GM18507 (cell line): ENCODE results near the gene REPIN1.
A peak's percentile ranks its signal among the peaks of the same experiment; 100 is the strongest.

ENCODE experiments used
- DNase-seq: peaks from one replicate; pipeline ENCODE4 v3.0.0; 2011; ENCODE audit warnings: low read depth; ENCODE audit not compliant: insufficient read length; ENCODE audit errors: extremely low spot score
- FAIRE-seq: peaks from 2 replicates; lab custom pipeline; 2011; peaks lifted over from hg19 to GRCh38; lab: Jason Lieb, UNC

Gene REPIN1

DNA sequence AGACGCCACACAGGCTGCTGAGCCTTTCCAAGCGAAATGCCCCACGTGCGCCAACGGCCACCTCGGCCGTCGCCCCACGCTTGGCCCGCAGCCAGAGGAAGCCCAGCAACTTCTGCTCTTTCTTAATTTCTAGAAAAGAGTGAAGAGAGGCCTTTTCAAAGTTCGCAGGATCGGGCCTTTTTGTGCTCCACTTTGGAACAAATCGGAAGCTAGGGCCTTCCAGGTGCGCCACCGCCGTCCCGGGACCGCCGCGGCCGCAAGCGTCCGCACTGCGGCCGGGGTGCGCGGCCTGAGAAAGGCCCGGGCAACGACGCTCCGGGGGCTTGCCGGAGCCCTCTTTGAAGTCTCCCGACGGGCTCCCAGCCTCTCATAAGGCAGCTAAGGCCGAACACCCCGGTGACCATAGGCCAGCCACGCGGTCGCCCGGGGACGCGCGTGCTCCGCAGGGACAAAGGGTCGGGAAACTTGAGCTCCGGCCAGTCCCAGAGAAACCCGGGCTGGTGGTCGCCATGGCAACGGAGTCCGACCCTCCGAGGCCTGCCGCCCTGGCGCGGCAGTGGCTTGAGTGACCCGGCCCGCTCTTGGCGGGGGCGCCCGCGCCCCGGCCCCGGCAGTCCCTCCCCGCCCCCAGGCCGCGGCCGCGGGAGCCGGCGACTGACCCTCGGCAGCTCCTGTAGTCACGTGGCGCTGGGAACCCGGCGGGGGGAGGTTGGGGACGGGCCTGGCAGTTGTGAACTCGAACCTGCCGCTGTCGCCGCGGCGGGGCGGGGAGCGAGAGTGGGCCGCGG, at the start of gene REPIN1:
Gene REPIN1 (plus strand): TSS at position 727 of the 788 bp plus-strand sequence. CDS start 890 bp downstream, outside the sequence.
- FAIRE-seq, result peak; percentile 33
- DNase-seq, result no peak

DNA sequence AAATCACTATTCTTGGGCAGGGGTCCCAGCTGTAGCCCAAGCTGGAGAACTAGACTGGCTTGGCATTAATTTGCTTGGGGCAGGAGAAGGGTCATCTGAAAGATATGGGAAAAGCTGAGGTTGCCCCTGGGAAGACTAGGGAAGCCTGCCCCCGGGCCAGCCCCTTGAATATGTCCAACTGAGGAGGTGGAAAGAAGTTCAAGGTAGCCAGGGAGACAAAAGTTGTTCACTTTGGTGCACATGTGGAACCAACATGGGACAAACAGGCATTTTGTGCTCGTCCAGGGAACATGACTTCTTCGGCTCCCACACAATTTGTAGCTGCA, 46.9 kb upstream of the REPIN1 start:
- no peak for FAIRE-seq
- no peak for DNase-seq

DNA sequence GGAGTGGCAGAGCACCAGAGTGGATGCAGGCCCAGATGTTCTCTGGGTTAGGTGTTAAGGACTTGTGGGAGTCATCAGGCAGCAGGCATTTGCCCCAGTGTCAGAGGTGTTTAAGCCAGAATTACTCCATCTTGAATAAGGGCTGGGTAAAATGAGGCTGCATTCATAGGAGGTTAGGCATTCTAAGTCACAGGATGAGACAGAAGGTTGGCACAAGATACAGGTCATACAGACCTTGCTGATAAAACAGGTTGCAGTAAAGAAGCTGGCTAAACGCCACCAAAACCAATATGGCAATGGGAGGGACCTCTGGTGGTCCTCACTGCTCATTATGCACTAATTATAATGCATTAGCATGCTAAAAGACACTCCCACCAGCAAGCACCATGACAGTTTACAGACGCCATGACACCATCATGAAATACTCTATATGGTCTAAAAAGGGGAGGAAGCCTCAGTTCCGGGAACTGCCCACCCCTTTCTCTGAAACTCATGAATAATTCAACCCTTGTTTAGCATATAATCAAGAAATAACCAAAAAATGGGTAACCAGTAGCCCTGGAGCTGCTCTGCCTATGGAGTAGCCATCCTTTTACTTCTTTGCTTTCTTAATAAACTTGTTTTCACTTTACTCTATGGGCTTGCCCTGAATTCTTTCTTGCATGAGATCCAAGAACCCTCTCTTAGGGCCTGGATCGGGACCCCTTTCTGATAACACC, 46.3 kb upstream of the REPIN1 start:
- FAIRE-seq, result peak; percentile 81
- DNase-seq, result no peak

DNA sequence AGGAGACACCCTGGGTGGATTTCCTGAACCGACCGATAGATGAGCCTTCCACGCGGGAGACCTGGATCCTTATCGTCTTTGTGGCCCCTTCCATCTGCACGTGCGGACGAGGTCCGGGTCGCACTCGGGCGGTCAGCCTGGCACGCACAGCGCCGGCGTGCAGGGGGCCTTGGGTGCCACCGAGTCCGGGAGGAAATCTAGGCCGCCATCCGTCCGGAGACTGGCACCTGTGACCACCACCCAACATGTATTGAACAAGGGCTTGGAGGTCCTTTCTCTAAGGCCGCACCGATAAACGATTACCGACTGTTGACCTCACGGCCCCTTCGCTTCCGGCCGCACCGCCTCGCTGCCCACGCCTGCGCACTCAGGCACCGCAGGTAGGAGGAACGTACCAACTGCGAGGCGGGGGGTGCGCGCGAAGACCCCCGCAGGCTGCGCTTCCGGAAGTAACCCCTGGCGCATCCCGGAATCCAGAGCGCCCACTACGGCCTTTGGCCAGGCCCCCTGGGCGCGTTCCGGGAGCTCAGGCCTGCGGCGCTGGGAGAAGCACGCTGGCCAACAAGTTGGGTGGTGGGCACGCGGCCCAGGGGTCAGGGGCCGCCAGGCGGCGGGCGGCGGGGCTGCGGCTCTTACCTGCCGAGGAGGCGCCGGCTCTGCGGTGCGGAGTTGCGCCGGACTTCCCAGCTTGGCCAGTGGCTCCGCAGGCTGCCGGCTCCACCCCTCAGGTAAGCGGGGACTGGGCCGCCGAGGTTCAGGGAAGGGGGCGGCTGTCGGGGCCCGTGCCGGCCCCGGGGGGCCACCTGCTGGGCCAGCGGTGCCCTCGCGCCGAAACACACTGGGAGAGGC, 45.6 kb upstream of the REPIN1 start, which contains the start of the genes ACTR3C and LRRC61:
Gene ACTR3C (minus strand): TSS at position 713 of the 849 bp plus-strand sequence. CDS start 28,249 bp downstream, outside the sequence.
Gene LRRC61 (plus strand): TSS at position 523 of the 849 bp plus-strand sequence. CDS start 13,507 bp downstream, outside the sequence.
- DNase-seq (peak; percentile 73), FAIRE-seq (peak; percentile 88)

DNA sequence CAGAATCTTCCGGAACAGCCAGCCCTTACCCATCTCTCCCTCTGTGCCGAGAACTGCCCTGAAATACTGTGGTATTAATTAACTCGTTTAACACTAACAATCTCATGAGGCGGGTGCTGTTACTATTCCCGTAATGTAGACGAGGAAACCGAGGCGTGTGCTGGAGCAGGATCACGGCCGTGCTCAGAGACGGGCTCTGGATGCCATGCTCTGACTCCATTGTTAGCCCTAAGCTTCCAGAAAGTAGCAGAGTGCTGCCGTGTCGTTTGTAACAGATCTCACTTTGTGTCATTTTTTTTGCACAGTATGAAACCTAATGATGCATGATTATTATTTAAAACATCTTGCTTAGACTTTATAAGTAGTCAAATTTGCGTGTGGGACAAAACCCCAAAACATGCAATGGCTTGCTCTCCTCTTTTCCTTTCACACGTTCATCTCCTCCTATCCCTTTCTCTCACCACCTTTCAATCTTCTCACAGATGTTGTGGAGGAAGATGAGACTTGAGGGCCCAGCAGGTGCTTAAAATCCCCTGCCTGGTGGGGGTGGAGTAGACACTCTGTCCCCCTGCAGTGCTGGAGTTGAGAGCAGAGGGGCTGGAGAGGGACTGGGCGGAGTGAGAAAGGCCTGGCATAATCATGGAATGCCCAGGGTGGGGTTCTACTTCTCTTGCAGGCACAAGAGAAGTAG, 44.8 kb upstream of the REPIN1 start:
- DNase-seq (no peak), FAIRE-seq (peak; percentile 84)

DNA sequence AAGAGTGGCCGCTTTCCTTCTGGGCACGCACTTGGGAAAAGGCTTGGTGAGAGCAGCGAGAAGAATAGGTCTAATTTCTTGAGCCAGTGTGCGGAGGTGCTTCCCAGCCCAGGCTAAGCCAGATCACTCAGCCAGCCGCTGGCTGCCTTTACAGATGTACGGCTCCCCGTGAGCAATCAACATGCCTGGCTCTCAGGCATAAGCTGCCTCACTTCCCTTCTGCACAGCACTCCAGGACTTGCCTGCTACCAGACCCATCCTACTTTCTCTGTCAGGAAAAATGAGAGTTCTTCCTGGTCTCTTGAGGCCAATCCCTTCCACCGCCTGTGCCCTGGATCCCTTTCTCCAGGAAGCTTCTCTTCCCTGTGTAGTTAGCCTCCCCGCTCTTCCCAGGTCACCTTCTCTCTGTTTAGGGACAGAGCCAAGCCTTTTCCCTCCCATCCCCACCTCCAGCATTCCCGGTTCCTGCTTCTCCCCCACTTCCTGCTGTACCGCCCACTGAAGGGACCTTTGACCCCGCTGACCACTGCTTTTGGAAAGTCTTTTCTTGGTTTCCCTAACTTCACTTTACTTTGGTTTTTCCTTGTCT, 44.2 kb upstream of the REPIN1 start:
- DNase-seq, result no peak
- no peak for FAIRE-seq

DNA sequence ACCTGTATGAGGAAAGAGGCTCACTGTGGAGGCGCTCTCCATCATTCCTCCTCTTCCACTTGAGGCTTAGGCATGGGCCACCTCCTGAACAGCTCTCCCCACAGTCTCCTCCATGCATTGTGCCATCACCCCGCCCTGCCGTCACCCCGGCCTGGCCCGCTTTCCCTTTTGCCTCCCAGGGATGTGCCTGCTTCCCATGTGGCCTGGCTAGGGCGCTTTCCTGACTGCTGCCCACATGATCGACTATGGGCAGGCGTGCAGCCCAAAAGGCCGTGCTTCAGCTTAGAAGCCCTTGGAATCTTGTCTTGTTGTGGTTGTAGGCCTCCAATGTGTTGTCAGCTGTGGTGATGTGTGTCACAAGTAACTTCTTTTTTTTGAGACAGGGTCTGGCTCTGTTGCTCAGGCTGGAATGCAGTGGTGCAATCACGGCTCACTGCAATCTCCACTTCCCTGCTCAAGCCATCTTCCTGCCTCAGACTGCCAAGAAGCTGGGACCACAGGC, 43.5 kb upstream of the REPIN1 start:
- DNase-seq (no peak), FAIRE-seq (no peak)

DNA sequence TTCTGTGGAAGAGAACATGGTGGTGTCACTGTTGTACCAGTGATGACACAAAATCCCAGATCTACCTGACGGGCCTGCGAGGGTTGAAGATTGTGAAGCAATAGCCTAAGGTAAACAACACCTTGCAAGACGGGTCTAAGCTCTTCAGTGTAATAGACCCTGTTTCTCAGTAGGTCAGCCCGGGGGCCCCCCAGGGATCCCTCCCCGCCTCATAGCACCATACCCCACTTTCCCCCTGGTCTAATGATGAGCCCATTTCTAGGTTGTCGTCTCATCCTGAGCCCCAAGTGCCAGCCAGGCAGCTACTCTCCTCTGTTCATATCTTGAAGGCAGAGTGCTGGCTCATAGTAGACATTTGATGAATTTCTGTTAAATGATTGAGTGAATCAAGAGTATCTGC, 42.7 kb upstream of the REPIN1 start:
- DNase-seq (no peak), FAIRE-seq (no peak)

DNA sequence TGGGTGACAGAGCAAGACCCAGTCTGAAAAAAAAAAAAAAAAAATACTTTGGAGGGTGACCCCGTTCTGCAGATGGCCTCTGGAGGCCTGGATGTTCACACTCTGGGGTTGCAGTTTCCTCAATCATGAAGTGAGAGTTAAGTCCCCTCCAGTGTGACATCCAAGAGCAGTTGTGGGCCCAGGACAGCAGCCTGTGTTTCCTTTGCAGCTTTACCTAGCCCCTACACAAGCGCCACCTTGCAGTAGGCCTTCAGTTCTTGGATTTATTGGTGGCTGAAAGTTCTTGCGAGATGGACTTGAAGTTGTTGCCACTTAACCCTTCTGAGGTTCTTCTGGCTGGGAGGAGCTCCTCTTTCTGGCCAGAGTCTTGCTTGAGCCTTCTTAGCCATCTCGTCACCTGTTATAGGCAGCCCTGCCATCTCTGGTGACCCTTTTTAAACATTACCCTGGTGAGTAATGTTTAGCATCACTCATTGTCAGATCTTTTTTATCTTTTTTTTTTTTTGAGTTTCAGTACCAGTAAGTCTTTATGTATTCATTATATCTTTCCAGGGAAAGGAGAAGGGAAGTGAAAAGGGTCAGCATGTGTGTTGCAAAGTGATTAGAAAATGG, 41.9 kb upstream of the REPIN1 start:
- FAIRE-seq, result no peak

DNA sequence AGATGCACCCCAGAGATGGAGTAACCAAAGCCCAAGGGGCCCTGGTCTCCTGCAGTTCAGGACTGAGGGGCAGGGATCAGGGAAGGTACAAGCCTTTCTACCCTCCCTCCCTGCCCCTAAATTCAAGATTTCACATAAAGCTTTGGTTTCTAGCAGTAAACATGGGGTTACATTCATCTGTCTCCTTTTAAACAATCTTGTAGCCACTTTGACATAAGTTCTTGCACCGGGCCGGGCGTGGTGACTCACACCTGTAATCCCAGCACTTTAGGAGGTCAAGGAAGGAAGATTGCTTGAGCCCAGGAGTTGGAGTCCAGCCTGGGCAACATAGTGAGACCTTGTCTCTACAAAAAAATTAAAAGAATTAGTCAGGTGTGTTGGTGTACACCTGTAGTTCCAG, 41.3 kb upstream of the REPIN1 start:
- no peak for DNase-seq
- no peak for FAIRE-seq

More for the DNA sequence above, 41.9 kb upstream of the REPIN1 start:
- DNase-seq, result no peak

DNA sequence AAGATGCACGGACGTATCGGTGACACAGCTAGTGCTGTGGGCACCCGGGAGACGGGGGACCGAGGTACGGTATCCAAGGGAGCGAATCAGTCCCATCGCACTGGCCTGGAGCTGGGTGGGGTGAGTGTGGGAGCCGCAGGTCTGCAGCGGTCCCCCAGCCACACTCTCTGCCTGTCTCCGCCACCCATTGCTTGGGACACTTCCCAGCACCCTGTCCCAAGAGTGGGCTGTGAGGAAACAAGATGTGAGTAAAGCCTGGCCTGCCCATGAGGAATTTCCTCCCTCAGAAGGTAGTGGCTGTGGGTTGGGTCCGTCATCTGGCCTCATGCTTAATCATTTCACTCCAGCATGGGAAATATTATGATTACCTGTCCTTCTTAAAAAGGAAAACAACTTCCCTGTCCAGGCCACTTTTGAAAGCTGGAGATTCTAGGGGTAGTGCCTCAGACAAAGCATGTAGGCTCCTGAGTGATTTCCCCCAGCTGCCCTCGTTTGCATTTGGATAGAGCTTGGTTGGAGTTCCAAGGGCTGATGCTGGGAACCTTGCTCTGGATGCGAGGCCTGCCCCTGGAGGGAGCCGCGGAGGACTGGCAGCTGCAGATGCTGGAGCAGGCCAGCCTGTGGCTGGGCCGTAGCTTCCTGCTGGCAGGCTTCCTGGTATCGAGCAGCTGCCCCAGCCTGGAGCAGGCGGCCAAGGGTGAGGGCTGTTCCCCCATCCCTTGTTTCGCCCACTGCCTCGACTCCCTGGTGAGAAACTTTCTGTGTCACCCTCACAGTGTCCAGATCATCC, 39.1 kb upstream of the REPIN1 start:
- DNase-seq (no peak), FAIRE-seq (no peak)

DNA sequence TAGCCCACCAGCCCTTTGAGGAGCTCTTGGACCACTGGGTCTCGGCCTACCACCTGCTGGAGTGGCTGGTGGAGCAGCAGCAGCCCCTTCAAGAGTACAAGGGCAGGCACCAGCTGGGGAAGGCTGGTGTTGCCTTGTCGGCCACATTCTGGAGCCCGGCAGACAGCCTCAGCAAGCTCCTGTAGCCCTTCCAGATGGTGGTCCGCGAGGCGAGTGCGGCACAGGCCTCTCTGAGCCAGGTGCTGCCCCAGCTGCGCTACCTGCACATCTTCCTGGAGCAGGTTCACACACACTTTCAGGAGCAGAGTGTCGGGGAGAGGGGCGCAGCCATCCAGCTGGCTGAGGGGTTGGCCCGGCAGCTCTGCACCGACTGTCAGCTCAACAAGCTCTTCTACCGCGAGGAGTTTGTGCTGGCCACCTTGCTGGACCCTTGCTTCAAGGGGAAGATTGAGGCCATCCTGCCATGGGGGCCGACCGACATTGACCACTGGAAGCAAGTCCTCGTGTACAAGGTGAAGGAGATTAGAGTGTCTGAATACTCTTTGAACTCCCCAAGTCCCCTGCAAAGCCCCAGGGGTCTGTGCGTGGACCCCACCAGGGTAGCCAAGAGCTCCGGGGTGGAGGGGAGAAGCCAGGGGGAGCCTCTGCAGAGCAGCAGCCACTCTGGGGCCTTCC, 38.3 kb upstream of the REPIN1 start:
- DNase-seq (no peak), FAIRE-seq (no peak)

DNA sequence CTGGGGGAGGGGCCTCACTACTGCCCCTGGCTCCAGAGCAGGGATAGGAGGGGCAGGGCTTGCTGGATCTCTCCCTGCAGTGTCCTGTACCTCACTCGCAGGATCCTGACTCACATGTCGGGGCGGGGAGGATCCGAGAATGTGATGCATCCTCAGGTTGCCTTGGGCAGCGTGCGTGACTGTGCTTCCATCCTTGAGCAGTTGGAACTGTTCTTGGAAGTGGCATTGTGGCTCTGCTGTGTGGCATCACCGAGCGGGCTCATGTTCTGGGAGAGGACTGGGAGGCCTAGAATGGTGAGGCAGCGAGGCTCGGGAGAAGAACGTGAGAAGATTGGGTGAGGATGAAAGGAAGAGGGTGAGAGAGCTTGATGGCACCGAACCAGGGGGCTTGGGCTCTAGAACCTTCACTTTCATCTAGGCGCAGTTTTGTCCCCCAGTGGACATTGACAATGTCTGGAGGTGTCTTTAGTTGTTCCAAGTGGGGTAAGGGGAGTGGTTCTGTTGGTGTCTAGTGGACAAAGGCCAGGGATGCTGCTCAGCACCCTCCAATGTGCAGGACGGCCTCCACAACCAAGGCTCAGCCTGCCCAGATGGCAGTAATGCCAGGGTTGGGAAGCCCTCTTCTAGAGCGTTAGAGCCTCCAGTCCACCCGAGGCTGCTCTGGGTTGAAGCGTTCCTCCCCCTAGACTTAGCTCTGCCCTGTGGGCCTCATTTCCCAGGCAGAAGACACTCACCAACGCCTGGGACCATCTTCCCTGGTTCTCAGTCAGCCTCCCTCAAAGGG, 35.6 kb upstream of the REPIN1 start:
- FAIRE-seq (no peak), DNase-seq (no peak)

DNA sequence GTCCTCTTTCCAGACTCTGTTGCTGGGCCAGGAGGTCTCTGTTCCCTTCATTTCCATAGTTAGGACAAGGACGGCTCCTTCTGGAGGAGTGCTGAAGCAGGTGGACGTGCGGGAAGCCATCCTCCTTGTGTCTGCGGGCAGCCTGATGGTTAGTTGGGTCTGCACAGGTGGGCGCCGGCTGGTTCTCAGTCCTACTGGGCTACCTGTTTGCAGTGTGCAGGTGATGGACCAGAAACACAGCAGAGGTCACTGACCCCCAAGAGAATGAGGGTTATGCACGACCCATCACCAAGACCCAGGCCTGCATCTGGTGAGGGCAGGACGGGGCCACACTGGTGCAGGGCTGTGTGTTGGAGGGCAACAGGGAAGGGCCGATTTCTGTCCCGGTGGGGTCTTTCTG, 35.0 kb upstream of the REPIN1 start:
- no peak for DNase-seq
- FAIRE-seq, result no peak

DNA sequence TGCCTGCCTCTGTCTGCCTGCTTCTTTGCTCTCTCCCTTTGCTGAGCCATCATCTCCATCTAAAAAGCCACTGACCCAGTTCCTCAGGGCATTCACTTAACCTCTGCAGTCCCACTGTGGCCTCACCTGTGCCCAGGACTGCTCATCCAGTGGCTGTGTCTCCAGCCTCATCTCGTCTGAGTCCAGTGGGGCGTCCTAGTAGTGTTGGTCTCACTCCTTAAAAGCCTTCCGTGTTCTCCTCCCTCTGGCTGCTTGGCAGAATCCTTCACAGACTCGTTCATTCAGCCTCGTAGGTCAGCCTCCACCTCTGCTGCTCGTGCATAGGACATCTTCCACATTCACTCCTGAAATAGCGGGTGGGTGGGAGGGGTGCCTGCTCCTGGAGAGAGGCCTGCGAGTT, 34.5 kb upstream of the REPIN1 start:
- FAIRE-seq, result no peak

DNA sequence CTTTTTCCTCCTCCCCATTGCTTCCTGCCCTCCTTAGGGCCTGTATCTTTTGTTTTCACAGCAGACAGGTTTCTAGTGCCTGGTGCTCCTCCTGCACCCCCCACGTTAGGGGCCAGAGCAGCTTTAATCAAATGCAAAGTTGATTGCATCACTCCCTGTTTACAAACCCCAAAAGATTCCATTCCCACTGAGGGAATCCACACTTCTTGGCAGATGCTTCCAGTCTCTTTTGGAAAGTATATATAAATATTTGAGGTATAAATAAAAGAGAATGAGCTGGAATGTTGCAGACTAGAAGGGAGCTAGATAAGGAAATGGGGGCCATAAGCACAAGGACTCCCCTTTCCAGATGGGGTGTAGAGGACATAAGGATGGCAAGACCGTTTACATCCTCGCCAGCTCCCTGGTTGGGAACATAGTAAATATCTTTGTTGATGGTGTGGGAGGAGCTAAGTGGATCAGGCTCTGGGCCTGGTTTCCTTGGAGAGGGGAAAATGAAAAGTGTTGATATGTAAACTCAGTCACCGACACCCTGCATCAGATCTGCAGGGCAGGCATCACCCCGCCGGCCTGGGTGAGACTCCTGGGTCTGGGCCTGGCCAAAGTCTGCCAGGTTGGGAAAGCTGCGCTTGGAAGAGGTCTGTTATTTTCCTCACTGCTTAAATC, 33.4 kb upstream of the REPIN1 start:
- no peak for DNase-seq

More for the DNA sequence above, 34.5 kb upstream of the REPIN1 start:
- DNase-seq, result no peak

More for the DNA sequence above, 33.4 kb upstream of the REPIN1 start:
- no peak for FAIRE-seq
